HG02970 (cell line): ENCODE measurements around the gene NPW.

Source experiments
- ATAC-seq: cut with Tn5 transposase; IDR thresholded peaks from one replicate; pipeline ENCODE4 v1.9.1; 2021; ENCODE audit warnings: mild to moderate bottlenecking, moderate library complexity, moderate number of reproducible peaks; ENCODE audit not compliant: unreplicated experiment, low FRiP score

NPW gene

GRCh38 chr16:2045965-2046892 lies 26.6 kb downstream of the NPW start:
- ATAC-seq: no peak

- ATAC-seq: no peak
These were observed 27.3 kb downstream of the NPW start for GRCh38 chr16:2046893-2047329.

GRCh38 chr16:2047330-2048115 lies 27.9 kb downstream of the NPW start, which contains the start of the genes NTHL1 and TSC2:
Gene NTHL1, minus strand, starts transcription at chr16:2047834. Its CDS starts 11 bp downstream, at chr16:2047823.
Gene TSC2, plus strand, starts transcription at chr16:2047985. Its CDS starts 631 bp downstream, at chr16:2048616.
- peak; percentile 93 for ATAC-seq

- no peak for ATAC-seq
These were observed 28.5 kb downstream of the NPW start for GRCh38 chr16:2048116-2048543.

- no peak for ATAC-seq
These were observed 33.6 kb downstream of the NPW start for GRCh38 chr16:2053211-2053610.

- no peak for ATAC-seq
These were observed 34.3 kb downstream of the NPW start for GRCh38 chr16:2053897-2054296.

DNA sequence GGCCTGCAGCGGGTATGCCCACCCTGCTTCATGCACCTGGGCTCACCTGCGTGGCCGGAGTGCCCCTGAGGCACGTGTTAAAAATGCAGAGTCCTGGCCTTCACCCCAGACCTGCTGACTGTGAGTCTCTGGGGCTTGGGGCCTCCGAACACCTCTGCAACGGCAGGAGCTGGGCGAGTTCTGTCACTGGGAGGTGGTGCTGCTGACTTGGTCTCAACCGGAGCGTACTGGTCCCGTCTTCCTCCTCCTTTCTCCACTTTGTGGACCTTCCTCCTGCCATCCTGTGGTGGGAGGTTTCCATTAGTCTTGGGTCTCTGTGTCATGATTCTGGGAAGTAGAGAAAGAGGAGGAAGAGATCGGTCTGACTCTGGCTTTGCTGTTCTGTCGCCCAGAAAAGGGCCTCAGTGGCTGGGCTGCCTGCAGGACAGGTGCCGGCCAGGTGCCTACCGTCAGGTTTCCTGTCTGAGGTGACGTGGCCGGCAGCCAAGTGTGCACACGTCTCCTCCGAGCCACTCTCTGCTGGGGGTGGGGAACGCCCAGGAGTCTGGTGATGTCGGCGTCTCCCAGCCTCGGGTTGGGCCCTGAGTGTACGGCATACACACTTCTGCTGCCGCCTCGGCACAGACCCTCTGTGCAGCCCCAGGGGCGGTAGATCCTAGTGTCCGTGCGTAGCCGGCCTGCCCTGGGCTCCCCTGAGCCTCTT lies 35.1 kb downstream of the NPW start:
- no peak for ATAC-seq

GRCh38 chr16:2056077-2056476 lies 36.5 kb downstream of the NPW start:
- ATAC-seq: no peak

DNA sequence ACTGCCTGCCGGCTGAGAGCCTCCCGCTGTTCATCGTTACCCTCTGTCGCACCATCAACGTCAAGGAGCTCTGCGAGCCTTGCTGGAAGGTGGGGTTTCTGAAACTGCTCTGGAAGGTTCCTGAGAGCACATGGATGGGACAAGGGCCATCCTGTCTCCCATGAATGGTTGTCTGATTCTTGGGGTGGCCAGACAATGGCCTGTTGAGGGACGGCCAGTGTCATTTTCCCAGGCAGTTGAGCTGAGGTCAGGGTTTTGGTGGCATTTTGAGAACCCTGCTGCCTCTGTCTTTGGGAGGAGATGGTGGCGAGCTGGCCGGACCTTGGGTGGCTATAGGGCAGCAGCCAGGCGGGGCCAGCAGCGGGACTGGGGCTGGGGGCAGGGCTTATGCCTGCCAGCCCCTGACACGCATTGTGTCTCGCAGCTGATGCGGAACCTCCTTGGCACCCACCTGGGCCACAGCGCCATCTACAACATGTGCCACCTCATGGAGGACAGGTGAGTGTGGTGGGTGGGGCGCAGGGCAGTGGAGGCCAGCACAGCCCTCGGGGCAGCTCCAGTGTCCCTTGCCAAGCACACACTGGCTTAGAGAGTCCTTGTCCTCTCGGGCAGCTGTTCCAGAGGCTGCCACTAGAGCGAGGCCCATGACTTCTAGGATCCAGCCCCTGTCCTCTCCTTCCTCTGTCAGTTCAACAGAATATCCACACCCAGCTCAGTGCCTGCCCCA lies 37.3 kb downstream of the NPW start:
- ATAC-seq: no peak

DNA sequence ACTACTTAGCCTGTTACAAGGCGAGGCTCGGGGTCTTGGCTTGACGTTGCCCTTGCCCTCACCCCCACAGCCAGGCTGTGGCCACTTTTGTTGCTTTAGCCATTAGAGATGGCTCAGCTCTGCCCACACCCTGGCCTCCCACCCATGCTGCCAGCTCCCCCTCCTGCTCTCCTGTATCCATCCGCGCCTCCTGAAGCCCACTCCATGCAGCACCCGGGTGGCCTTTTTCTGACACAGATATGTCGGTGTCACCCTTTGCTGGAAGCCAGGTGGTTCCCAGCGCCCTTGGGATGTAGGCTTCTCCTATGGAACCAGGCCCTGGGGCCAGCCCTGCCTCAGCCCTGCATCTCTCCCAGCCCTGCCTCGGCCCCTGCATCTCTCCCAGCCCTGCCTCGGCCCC lies 37.9 kb downstream of the NPW start:
- no peak for ATAC-seq

- ATAC-seq: no peak
These were observed 38.8 kb downstream of the NPW start for GRCh38 chr16:2058420-2058819.

GRCh38 chr16:2058872-2059271 lies 39.3 kb downstream of the NPW start:
- ATAC-seq: no peak

- no peak for ATAC-seq
These were observed 40.8 kb downstream of the NPW start for GRCh38 chr16:2060346-2060745.

- no peak for ATAC-seq
These were observed 41.4 kb downstream of the NPW start for GRCh38 chr16:2061023-2061422.

GRCh38 chr16:2061526-2061925 lies 41.9 kb downstream of the NPW start:
- no peak for ATAC-seq

DNA sequence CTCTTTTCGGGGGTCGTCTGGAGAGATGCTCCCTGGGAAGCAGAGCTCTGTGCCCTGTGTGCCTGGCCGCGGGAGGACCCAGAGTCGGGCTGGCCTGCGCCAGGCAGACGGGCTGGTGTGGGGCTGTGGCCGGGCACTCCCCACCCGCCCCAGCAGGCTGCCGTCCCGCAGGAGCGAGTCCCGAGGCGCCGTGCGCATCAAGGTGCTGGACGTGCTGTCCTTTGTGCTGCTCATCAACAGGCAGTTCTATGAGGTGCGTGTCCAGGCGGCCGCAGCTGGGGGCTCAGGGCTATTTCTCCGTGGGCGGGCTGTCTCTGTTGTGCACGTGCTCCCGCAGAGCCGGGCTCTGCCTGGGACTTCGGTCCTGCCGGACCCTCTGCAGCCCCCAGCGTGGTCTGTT lies 43.2 kb downstream of the NPW start:
- ATAC-seq: no peak

DNA sequence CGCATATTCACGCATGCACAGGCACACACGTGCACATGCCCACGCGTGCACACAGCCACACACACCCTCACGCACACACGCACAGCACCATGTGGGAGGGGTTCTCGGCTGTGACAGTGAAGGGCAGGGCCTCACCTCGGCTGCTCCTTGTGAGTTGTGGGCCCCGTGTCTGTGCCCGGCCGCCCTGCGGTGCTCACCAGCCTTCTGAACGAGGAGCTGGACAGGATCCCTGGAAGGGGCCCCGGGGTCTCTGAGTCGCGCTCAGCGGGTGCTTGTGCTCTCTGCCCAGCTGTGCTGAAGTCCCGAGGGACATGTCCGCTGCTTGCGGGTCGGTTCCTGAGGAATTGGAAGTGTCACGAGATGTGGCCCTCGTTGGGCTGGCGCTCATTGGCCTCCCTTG lies 44.3 kb downstream of the NPW start:
- no peak for ATAC-seq

GRCh38 chr16:2064368-2064945 lies 44.9 kb downstream of the NPW start:
- no peak for ATAC-seq

DNA sequence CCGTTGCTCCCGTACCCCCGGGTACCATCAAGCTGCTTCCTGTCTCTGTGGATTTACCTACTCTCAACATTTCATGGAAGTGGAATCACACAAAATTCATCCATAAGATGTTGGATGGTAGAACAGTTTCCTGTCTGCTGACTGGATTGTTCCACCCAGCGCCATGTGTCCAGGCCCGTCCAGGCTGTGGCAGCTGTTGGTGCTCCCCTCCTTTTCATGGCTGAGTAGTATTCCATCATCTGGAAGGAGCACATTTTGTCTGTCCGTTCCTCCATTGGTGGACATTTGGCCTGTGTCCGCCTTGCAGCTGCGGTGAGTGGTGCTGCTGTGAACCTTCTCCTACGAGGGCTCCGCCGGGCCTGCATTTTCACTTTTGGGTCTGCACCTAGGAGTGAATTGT lies 46.6 kb downstream of the NPW start:
- no peak for ATAC-seq
